K562 (cell line): ENCODE measurements around the gene FEM1B. TPM values are rescaled to one million over a fixed set of nuclear protein-coding genes. Genes with fewer than 3 reads are reported as not detected.

Experiments used
- ATAC-seq: fragments of 200-7000 bp; cut with Tn5 transposase; 3 replicates; pipeline ENCODE4 v1.9.1; 2020; ENCODE audit warnings: moderate library complexity
- BruUV-seq: library from RNA; stranded (reverse); fragments of 400-500 nt; replicated peaks from 2 replicates; lab custom pipeline; 2021; lab: Mats Ljungman, UMichigan
- CTCF ChIA-PET: fragments of 300-600 bp; formaldehyde crosslinking; extraction: SDS; loops from one replicate; lab custom pipeline; 2021; ENCODE audit warnings: low intra/inter-chr PET ratio; lab: Yijun Ruan, JAX
- POLR2A ChIA-PET: fragments of 300-600, 350-650 bp; sonication (Branson Sonifier 250); formaldehyde crosslinking; extraction: SDS; loops from one replicate; lab custom pipeline; 2021; ENCODE audit warnings: antibody characterized with exemption, inconsistent platforms; lab: Yijun Ruan, JAX
- DNase-seq, 4 experiments: peaks; one replicate each; pipeline versions ENCODE4 v3.0.0 to v3.0.0-alpha.2; 2011 to 2018; ENCODE audit warnings: low spot score in 3 of 4, mixed read lengths in 3 of 4; ENCODE audit errors: extremely low read depth in 1 of 4
- FAIRE-seq: peaks from 2 replicates; lab custom pipeline; 2011; peaks lifted over from hg19 to GRCh38; lab: Jason Lieb, UNC
- H2AFZ ChIP-seq: 2 replicates; pipeline ENCODE4 v1.6.0; 2011; ENCODE audit warnings: low read depth, low read length, control low read depth, inconsistent platforms
- H3K27ac ChIP-seq: fragments of 200-600 bp; 3 replicates; pipeline ENCODE4 v1.8.0; 2011; ENCODE audit warnings: low read depth, mild to moderate bottlenecking, control low read depth, inconsistent platforms, low read length, moderate library complexity, mixed read lengths; ENCODE audit errors: extremely low read depth
- H3K27me3 ChIP-seq, 2 experiments: fragments of 300-600 bp in 1 of 2; 2 replicates in 1 of 2; 3 replicates in 1 of 2; pipeline versions ENCODE4 v1.6.0 to v1.8.0; 2011; ENCODE audit warnings: inconsistent platforms in 2 of 2, low read length in 2 of 2, mild to moderate bottlenecking in 1 of 2, mixed read lengths in 1 of 2, moderate library complexity in 1 of 2; ENCODE audit not compliant: control insufficient read depth in 2 of 2, insufficient read depth in 2 of 2
- H3K36me3 ChIP-seq: fragments of 300-600 bp; 3 replicates; pipeline ENCODE4 v1.8.0; 2011; ENCODE audit warnings: mild to moderate bottlenecking, low read length, inconsistent platforms; ENCODE audit not compliant: control insufficient read depth, insufficient read depth
- H3K4me1 ChIP-seq, 2 experiments: fragments of 200-600 bp in 1 of 2; replicated peaks in 1 of 2; 2 replicates in 1 of 2; 3 replicates in 1 of 2; pipeline versions ENCODE4 v1.5.1 to v1.8.0; 2011; ENCODE audit warnings: inconsistent platforms in 2 of 2, low read length in 2 of 2, mild to moderate bottlenecking in 1 of 2, mixed read lengths in 1 of 2, moderate library complexity in 1 of 2; ENCODE audit not compliant: control insufficient read depth in 2 of 2, insufficient read depth in 2 of 2
- H3K4me2 ChIP-seq: 2 replicates; pipeline ENCODE4 v1.6.1; 2011; ENCODE audit warnings: low read length, control low read depth, inconsistent platforms, mixed read lengths; ENCODE audit not compliant: insufficient read depth
- H3K4me3 ChIP-seq: fragments of 200-600 bp; sonication (generic), shearing (Covaris generic); 2 replicates; pipeline ENCODE4 v1.5.1; 2016; ENCODE audit warnings: control low read depth, inconsistent platforms
- H3K79me2 ChIP-seq: fragments of 200-600 bp; 3 replicates; pipeline ENCODE4 v1.8.0; 2011; ENCODE audit warnings: low read length, inconsistent platforms; ENCODE audit not compliant: control insufficient read depth, insufficient read depth
- H3K9ac ChIP-seq, 2 experiments: 2 replicates each; pipeline versions ENCODE4 v1.6.0 to v1.6.1; 2011; ENCODE audit warnings: low read depth in 2 of 2, low read length in 2 of 2, control low read depth in 1 of 2, inconsistent platforms in 1 of 2, mild to moderate bottlenecking in 1 of 2, mixed read lengths in 1 of 2; ENCODE audit not compliant: insufficient read depth in 1 of 2
- H3K9me1 ChIP-seq: one replicate; pipeline ENCODE4 v1.6.0; 2011; ENCODE audit warnings: inconsistent platforms, mild to moderate bottlenecking, low read length, moderate library complexity; ENCODE audit not compliant: control insufficient read depth, insufficient read depth
- H3K9me3 ChIP-seq: replicated peaks from 2 replicates; pipeline ENCODE4 v1.5.1; 2011; ENCODE audit warnings: low read depth, low read length, inconsistent platforms; ENCODE audit not compliant: control insufficient read depth, insufficient read depth
- H4K20me1 ChIP-seq: replicated peaks from 2 replicates; pipeline ENCODE4 v1.6.1; 2011; ENCODE audit warnings: low read length, inconsistent platforms, mixed read lengths; ENCODE audit not compliant: control insufficient read depth, insufficient read depth
- BHLHE40 ChIP-seq: IDR thresholded peaks from 2 replicates; pipeline ENCODE4 v1.6.1; 2011; ENCODE audit warnings: low read length, improper control_type of control experiment
- NFE2 ChIP-seq: IDR thresholded peaks from 2 replicates; pipeline ENCODE4 v1.6.1; 2014; ENCODE audit warnings: antibody characterized with exemption, low read depth
- SMAD2 ChIP-seq: fragments of 150-350 bp; IDR thresholded peaks from 2 replicates; pipeline ENCODE4 v1.6.1; 2014; ENCODE audit warnings: low read depth, mild to moderate bottlenecking, low read length
- TFE3 ChIP-seq: fragments of 450-650 bp; formaldehyde crosslinking; IDR thresholded peaks from 2 replicates; pipeline ENCODE4 v1.4.0; 2020; ENCODE audit warnings: mild to moderate bottlenecking, mixed read lengths
- ZBTB2 ChIP-seq: fragments of 450-650 bp; IDR thresholded peaks from 2 replicates; pipeline ENCODE4 v1.6.1; 2016; ENCODE audit warnings: antibody characterized with exemption
- ZNF592 ChIP-seq: fragments of 450-650 bp; IDR thresholded peaks from 2 replicates; pipeline ENCODE4 v1.6.1; 2017; ENCODE audit warnings: antibody characterized with exemption, mild to moderate bottlenecking
- ZNF79 ChIP-seq: fragments of 250-450 bp; sonication (Bioruptor Pico); IDR thresholded peaks from 2 replicates; pipeline ENCODE4 v1.4.0; 2020; ENCODE audit warnings: low read depth, mild to moderate bottlenecking, moderate library complexity
- WGBS: fragments of 100-300 bp; shearing (Covaris generic); methylation state at CpG from one replicate; pipeline ENCODE4 v1.1.6; 2016; ENCODE audit warnings: low coverage, mixed read lengths; ENCODE audit not compliant: insufficient coverage; ENCODE audit errors: missing lambda C conversion rate; 5-methylcytosine and 5-hydroxymethylcytosine counted together
- in situ Hi-C: fragments of 300-500 bp; cut with MboI; formaldehyde crosslinking; loops from 4 replicates; pipeline ENCODE4 v1.15.0; 2018; ENCODE audit warnings: inconsistent platforms, mixed read lengths
- intact Hi-C: fragments of 100-400 bp; cut with micrococcal nuclease; formaldehyde crosslinking; loops from 2 replicates; pipeline ENCODE4 v1.14.2; 2022
- polyA plus RNA-seq, 8 experiments: library from polyadenylated mRNA; depleted of rRNA in 4 of 8; stranded (reverse) in 5 of 8; unstranded in 3 of 8; fragments of >200 nt; fragmentation: Nextera tagmentation in 2 of 8; fragmentation: Illumina TruSeq in 1 of 8; extraction: Ambion mirVana in 2 of 8; extraction: Trizol in 1 of 8; gene quantifications; 2 replicates each; pipeline versions ENCODE4 v1.2.1 to v1.2.3, GENCODE V29; 2011 to 2014; ENCODE audit warnings: inconsistent platforms in 1 of 8, missing spikeins in 1 of 8
- total RNA-seq, 7 experiments: library from RNA; depleted of rRNA in 6 of 7; stranded (reverse); fragments of >200 nt in 6 of 7; fragmentation: Illumina TruSeq in 2 of 7; extraction: Trizol in 2 of 7; gene quantifications; 2 replicates each; pipeline versions ENCODE4 v1.2.1 to v1.2.3, GENCODE V29; 2011 to 2021; ENCODE audit warnings: low replicate concordance in 1 of 7

The FEM1B gene
- total and polyA plus RNA-seq, 9 of the 15 experiments (the other 6 are each of a cell fraction or from before 2014, with no cell fraction given) = 5.9 to 61.6 (median 20.1) TPM

- Histone ChIP-seq H3K9me3 (no peaks in the 10 kb centered on the region), H3K36me3 (no peaks in the 10 kb centered on the region), H4K20me1 (no peaks in the 10 kb centered on the region), H3K4me1 (no peaks in the 10 kb centered on the region; a peak in 1 of 5 replicates), H3K79me2 (no peaks in the 10 kb centered on the region), H3K27ac (no peak overlapping the region), H3K4me3 (no peak overlapping the region), H3K9ac (no peak overlapping the region), H3K4me2 (no peak overlapping the region), H3K27me3 (peaks cover 11 to 15% of the 10 kb centered on the region in 2 experiments; a peak in 4 of 5 replicates), H3K9me1 (no peaks in the 10 kb centered on the region), H2AFZ (no peak overlapping the region)
- in situ Hi-C loops = no loop called here
- no peak for TF ChIP-seq BHLHE40
- no peak for TF ChIP-seq NFE2
- ATAC-seq (no peak), FAIRE-seq (no peak), DNase-seq (no peak)
- BruUV-seq = no TSS peak
- 2% methylated on average over 3 of the region's 3 CpGs for WGBS
- ChIA-PET POLR2A (interaction anchor here (0.6 to 1.0 kb wide), 2 partner anchors 9 to 536 kb away, joined by 3 to 6 read pairs; partner anchors contain the start of gene FEM1B), CTCF (no interaction called here)
- intact Hi-C loops = no loop called here
These were observed 9.1 kb upstream of the FEM1B start for GRCh38 chr15:68268405-68268804.

- Histone ChIP-seq H3K36me3 (no peaks in the 10 kb centered on the region), H2AFZ (no peak overlapping the region), H3K9ac (peak overlapping the region in 1 of 2 experiments; percentile 76; a peak in 1 of 4 replicates), H3K27me3 (peaks cover 5 to 15% of the 10 kb centered on the region in 2 experiments; a peak in 4 of 5 replicates), H3K4me2 (no peak overlapping the region), H3K9me3 (no peaks in the 10 kb centered on the region), H3K4me1 (peaks cover 0 to under 1% of the 10 kb centered on the region in 2 experiments; a peak in 2 of 5 replicates), H3K9me1 (no peaks in the 10 kb centered on the region), H3K27ac (no peak overlapping the region), H4K20me1 (no peaks in the 10 kb centered on the region), H3K79me2 (no peaks in the 10 kb centered on the region), H3K4me3 (no peak overlapping the region)
- DNase-seq (no peak), ATAC-seq (no peak; the same call in 2 of the 3 replicates), FAIRE-seq (no peak)
- intact Hi-C loops = no loop called here
- 27% methylated on average over 10 of the region's 11 CpGs for WGBS
- ChIA-PET CTCF (no interaction called here), POLR2A (no interaction called here)
- BruUV-seq = no TSS peak
- in situ Hi-C loops = no loop called here
- TF ChIP-seq TFE3 (CRISPR knock-in tag) (no peak), SMAD2 (no peak), ZNF79 (CRISPR knock-in tag) (no peak), ZNF592 (no peak), ZBTB2 (no peak)
These were observed 5.6 kb upstream of the FEM1B start for GRCh38 chr15:68271854-68272471.
